Stimulated activated naive B cell treated with anti-CD40 and anti-IgM and Interleukin-4, amounts not matched to agents 10 μg/mL and 1 μg/mL and 100 μg/mL, for 72 hours (primary cell): ENCODE data around the gene RNASE7.

ENCODE experiments used
- ATAC-seq, 2 donors: fragments of 150-1000 bp; cut with Tn5 transposase; replicated peaks; 2 replicates each; pipeline ENCODE4 v1.10.0; 2021; ENCODE audit warnings: moderate library complexity in 1 of 2
- DNase-seq: peaks from one replicate; pipeline ENCODE4 v3.0.0; 2021
- H3K27ac Mint-ChIP-seq: one replicate; pipeline ENCODE4 v1.8.0; 2022; ENCODE audit warnings: mild to moderate bottlenecking, mixed read lengths
- H3K27me3 Mint-ChIP-seq, 2 donors: one replicate each; pipeline ENCODE4 v1.8.0; 2022; ENCODE audit warnings: mixed read lengths in 2 of 2
- H3K36me3 Mint-ChIP-seq, 2 donors: one replicate each; pipeline ENCODE4 v1.8.0; 2022; ENCODE audit warnings: mixed read lengths in 2 of 2, mild to moderate bottlenecking in 1 of 2
- H3K4me1 Mint-ChIP-seq, 2 donors: one replicate each; pipeline ENCODE4 v1.8.0; 2022; ENCODE audit warnings: mixed read lengths in 2 of 2, mild to moderate bottlenecking in 1 of 2
- H3K4me3 Mint-ChIP-seq, 2 donors: one replicate each; pipeline ENCODE4 v1.8.0; 2022; ENCODE audit warnings: mild to moderate bottlenecking in 2 of 2, mixed read lengths in 2 of 2, moderate library complexity in 1 of 2
- H3K9me3 Mint-ChIP-seq, 2 donors: one replicate each; pipeline ENCODE4 v1.8.0; 2022; ENCODE audit warnings: mixed read lengths in 2 of 2, mild to moderate bottlenecking in 1 of 2

RNASE7 gene

DNA sequence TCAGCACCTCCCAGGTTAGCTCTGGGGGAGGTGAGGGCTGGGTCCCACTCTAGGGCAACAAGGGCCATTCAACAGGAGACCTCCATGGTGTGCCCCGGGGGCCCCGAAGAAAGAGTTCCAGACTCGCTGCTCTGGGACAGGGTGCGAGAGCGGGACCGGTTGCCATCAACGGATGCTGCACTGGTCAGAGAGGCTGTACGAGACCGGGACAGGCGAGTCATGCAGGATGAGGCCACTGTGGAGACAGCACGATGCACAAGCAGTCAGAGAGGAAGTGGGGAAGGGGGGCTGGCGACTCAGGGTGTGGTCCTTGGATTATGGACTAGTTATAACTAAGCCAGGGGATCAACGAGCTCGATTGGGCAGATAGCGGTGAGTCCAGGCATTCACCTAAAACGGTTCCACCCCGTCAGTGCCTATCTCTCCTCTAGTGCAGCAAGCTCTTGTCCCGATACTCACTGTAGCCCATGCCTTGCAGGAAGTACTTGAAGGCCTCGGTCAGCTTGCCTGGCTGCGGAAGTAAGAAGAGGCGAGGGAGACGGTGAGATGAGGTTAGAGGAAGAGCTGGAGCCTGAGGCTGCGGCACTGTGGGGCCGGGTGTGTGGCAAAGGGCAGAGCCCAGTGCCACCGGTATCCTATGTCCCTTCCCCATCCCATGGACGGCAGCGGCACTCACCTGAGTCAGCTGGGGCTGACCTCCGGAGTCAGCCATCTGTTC, 24.5 kb upstream of the RNASE7 start:
- Mint-ChIP-seq H3K27ac (no peak overlapping the region), H3K4me1 (peaks cover 0 to 8% of the 10 kb centered on the region in 2 donors), H3K27me3 (peaks cover 22 to 47% of the 10 kb centered on the region in 2 donors), H3K9me3 (no peaks in the 10 kb centered on the region), H3K36me3 (peaks cover 0 to 2% of the 10 kb centered on the region in 2 donors), H3K4me3 (no peak overlapping the region)
- ATAC-seq: no peak
- DNase-seq: no peak

DNA sequence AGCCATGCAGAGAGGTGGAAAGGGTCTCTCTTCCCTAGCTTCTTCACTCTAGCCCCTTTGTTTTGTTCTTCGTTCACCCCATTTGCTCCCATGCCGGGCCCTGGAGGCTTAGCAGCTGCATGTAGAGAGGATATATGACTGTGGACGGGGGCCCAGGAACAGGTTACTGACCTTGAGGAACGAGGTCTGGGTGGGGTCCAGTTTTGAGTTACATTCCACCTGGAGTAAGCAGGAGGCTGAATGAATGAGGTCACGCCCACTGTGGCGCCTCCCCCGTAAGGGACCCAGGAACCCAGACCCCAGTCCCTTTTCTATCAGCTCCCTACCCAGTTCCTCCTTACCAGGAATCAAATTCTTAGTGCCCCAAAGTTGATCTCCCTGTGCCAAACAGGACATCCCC, 23.9 kb upstream of the RNASE7 start:
- peaks cover 0 to 2% of the 10 kb centered on the region in 2 donors for H3K36me3 Mint-ChIP-seq
- ATAC-seq: no peak

DNA sequence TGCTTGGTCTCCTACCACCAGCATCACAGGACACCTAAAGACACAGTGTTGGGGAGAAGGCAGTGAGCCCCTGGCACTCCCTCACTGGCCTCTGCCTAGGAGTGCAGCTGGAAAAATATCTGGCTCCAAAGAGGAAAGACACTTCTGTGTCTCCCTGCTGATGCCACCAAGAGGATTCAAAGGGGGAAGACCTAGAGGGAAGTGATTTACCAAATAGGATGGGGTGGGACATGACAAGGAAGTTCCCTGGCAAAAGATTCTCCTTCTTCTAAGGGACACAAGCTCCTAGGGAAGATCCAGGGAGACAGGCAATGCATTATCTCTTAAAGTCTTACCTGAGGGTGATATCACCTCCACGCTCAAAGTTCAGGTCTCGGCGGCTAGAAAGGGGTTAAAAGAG, 23.4 kb upstream of the RNASE7 start:
- no peak for DNase-seq
- H3K27me3 Mint-ChIP-seq: peaks cover 20 to 50% of the 10 kb centered on the region in 2 donors
- H3K27ac Mint-ChIP-seq: no peak overlapping the region
- peaks cover 4 to 11% of the 10 kb centered on the region in 2 donors for H3K4me1 Mint-ChIP-seq
- no peak for ATAC-seq
- peaks cover 0 to 2% of the 10 kb centered on the region in 2 donors for H3K36me3 Mint-ChIP-seq
- H3K9me3 Mint-ChIP-seq: no peaks in the 10 kb centered on the region
- no peak overlapping the region for H3K4me3 Mint-ChIP-seq

More for the DNA sequence above, 23.9 kb upstream of the RNASE7 start:
- no peak overlapping the region for H3K27ac Mint-ChIP-seq
- peaks cover 21 to 47% of the 10 kb centered on the region in 2 donors for H3K27me3 Mint-ChIP-seq
- no peak for DNase-seq
- H3K4me3 Mint-ChIP-seq: no peak overlapping the region
- H3K4me1 Mint-ChIP-seq: peaks cover 0 to 10% of the 10 kb centered on the region in 2 donors
- no peaks in the 10 kb centered on the region for H3K9me3 Mint-ChIP-seq

DNA sequence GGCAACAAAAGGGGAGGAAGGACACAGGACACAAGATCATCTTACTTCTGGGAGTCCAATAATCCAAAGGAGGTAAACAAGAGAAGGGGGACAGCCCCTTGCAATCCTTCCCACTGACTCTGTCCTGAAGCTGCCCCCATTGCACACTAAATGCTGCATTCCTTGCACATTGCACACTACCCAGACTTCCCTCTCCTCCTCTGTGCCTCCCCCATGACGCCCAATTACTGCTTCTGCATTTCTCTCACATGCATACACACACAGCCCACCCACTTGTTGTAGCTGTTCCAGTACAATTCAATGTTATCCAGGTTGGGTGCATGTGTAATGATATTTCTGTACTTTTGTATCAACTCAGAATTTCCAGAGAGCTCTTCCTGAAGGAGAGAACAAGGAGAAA, 22.8 kb upstream of the RNASE7 start:
- ATAC-seq (no peak), DNase-seq (no peak)
- peaks cover 10 to 17% of the 10 kb centered on the region in 2 donors for H3K4me1 Mint-ChIP-seq
- H3K4me3 Mint-ChIP-seq: no peak overlapping the region
- no peak overlapping the region for H3K27ac Mint-ChIP-seq
- H3K36me3 Mint-ChIP-seq: peaks cover 0 to 2% of the 10 kb centered on the region in 2 donors
- no peaks in the 10 kb centered on the region for H3K9me3 Mint-ChIP-seq
- H3K27me3 Mint-ChIP-seq: peaks cover 15 to 44% of the 10 kb centered on the region in 2 donors

DNA sequence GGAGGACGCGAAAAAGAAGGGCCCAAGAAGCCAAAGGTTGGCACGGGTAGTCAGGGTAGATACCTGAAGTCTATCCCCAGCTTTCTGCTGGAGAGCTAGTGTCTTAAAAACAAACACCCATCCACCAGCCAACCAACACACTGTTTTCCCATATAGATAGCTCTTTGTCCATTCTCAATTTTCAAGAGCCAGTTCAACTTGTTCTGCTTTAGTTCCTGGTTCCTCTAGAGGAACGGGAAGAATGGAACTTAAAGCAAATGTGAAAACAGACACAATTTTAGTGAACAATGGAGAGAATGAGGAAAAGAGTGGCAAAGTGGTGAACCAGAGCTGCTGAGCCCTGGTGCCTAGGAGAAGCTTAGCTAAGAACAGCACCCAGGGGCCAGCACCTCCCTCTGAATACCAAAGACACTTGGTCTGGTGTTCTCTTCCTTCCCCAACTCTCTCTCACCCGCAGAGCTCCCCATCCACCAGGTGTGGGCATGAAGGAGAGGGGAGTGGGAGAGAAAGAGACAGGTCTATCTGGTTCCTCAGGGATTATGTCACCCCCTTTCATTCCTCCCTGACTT, 21.1 kb upstream of the RNASE7 start:
- DNase-seq: no peak
- Mint-ChIP-seq H3K4me1 (peaks cover 18% of the 10 kb centered on the region in 2 donors), H3K27me3 (peaks cover 13 to 44% of the 10 kb centered on the region in 2 donors), H3K27ac (no peak overlapping the region), H3K36me3 (peaks cover 0 to 2% of the 10 kb centered on the region in 2 donors), H3K9me3 (no peaks in the 10 kb centered on the region), H3K4me3 (no peak overlapping the region)
- no peak for ATAC-seq

DNA sequence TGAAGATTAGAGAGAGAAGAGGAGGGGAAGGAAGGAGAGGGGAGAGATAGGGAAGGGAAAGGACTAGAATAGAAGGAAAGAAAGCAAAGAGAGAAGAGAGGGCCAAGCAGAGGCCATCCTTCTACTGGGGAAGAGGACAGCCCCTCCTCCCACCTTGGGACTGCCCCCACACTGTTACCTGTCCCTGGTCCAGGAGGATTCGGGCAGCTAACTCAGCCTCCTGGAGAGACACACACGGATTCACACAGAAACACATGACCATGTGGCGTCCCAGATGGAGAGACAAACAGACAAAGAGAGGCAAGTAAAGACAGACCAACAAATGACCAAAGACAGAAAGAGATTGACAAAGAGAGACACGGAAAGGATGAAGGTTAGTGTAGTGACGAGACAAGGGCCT, 19.5 kb upstream of the RNASE7 start:
- no peak overlapping the region for H3K4me3 Mint-ChIP-seq
- no peak overlapping the region for H3K27ac Mint-ChIP-seq
- peaks cover 18% of the 10 kb centered on the region in 2 donors for H3K4me1 Mint-ChIP-seq
- DNase-seq (no peak), ATAC-seq (no peak)
- no peaks in the 10 kb centered on the region for H3K36me3 Mint-ChIP-seq
- peaks cover 13 to 33% of the 10 kb centered on the region in 2 donors for H3K27me3 Mint-ChIP-seq
- no peaks in the 10 kb centered on the region for H3K9me3 Mint-ChIP-seq

DNA sequence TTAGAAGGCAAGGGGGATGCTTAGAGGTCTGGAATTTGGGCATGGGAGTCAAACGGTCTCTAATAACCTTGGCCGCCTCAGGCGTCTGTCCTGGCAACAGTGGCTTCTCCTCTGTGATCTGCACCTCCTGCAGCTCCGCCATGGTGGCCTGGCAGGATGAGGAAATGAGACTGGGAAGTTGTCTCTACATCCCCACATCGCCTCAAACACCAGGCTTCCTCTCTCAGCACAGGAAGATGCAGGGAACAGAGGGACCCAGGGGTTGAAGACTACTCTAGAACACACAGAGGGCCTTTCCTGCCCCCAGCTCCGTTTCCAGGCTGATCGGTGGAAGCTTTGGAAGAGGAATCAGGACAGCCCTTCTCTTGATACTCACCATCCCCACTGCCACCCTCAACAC, 19.0 kb upstream of the RNASE7 start:
- Mint-ChIP-seq H3K27ac (no peak overlapping the region), H3K4me3 (no peak overlapping the region), H3K4me1 (peaks cover 18% of the 10 kb centered on the region in 2 donors), H3K36me3 (no peaks in the 10 kb centered on the region), H3K9me3 (no peaks in the 10 kb centered on the region), H3K27me3 (peaks cover 13 to 33% of the 10 kb centered on the region in 2 donors)
- no peak for DNase-seq
- ATAC-seq: no peak

DNA sequence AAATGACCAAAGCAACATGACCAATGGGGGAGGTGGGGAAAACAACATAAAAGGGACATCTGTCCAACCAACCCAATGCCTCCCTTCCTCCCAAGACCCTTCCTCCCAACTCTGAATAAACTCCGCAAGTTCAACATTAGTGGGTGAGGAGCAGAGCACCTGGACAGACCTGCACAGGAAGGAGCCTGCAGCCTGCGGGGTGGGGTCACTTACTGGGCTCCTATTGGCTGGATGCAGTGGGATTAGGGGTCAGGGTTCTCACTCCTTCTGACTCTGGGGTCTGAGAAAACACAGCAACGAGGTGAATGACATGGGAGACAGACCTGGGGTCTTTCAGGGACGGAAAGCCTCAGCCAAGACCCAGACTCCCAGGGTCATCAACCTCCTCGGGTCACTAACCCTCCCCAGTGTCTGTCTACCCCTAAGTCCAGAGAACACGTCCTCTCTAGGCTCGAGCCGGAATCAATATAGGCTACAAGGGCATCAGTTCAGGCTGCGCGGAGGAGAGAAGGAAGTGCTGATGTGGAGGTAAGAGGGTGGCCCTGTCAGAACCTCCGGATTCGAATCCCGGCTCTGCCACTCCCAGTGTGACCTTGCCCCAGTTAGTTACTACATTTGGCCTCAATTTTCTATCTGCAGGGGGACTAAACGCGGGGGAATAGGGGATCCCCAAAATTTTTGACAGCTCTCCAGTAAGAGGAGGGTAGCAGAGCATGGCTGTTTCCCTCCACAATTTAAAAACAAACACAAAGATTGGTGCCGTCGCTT, 18.2 kb upstream of the RNASE7 start:
- DNase-seq (no peak), ATAC-seq (peak in 1 of 2 donors; percentile 38)
- no peaks in the 10 kb centered on the region for H3K36me3 Mint-ChIP-seq
- no peaks in the 10 kb centered on the region for H3K9me3 Mint-ChIP-seq
- H3K4me1 Mint-ChIP-seq: peaks cover 18% of the 10 kb centered on the region in 2 donors
- H3K27me3 Mint-ChIP-seq: peaks cover 13 to 33% of the 10 kb centered on the region in 2 donors
- H3K27ac Mint-ChIP-seq: no peak overlapping the region
- peak overlapping the region; percentile 71 to 78 for H3K4me3 Mint-ChIP-seq

DNA sequence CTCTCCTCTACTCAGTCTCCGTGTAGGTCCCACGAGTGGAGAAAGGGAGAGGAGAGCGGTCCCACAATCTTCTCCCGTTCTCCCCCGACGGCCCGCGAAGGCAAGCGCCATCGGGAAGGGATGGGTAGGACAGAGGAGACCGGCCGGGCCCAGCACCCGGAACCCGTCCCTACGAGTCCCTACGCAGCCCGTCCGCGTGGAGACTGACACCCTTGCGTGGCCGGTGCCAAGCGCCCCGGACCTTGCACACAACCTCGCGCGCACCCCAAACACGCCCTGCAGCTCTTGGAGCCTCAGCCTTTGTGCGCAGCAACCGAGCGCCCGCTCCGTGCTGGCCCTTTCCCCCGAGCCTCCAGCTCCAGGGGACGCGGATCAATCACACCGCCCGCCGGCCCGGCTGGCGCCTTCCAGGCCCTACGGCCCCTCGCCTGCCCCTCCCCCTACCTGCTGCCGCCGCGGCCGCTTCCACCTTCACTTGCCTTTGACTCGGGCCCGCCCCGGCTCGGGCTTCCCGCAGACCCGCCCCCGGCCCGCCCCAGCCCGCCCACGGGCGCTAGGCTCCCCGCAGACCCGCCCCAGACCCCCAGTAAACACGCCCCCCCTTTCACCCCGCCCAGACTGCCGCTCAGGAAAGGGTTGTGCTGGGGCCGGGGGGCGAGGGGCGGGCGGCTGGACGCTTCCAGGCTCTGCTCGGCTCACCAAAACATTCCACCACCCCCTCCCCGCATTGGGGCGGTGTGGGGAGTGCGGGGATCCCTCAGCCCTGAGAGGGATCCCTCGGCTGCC, 17.4 kb upstream of the RNASE7 start, which contains the start of gene NDRG2:
Gene NDRG2, minus strand, starts transcription at position 477 of the 786 bp plus-strand sequence. CDS start 1,746 bp downstream, outside the sequence.
- DNase-seq: peak; percentile 23
- H3K4me1 Mint-ChIP-seq: peaks cover 18% of the 10 kb centered on the region in 2 donors
- peaks cover 13 to 26% of the 10 kb centered on the region in 2 donors for H3K27me3 Mint-ChIP-seq
- H3K9me3 Mint-ChIP-seq: no peaks in the 10 kb centered on the region
- H3K27ac Mint-ChIP-seq: peak within 1 kb of the TSS; percentile 42
- ATAC-seq: peak; percentile 79 to 81
- peak within 1 kb of the TSS; percentile 81 to 83 for H3K4me3 Mint-ChIP-seq
- no peaks in the 10 kb centered on the region for H3K36me3 Mint-ChIP-seq

DNA sequence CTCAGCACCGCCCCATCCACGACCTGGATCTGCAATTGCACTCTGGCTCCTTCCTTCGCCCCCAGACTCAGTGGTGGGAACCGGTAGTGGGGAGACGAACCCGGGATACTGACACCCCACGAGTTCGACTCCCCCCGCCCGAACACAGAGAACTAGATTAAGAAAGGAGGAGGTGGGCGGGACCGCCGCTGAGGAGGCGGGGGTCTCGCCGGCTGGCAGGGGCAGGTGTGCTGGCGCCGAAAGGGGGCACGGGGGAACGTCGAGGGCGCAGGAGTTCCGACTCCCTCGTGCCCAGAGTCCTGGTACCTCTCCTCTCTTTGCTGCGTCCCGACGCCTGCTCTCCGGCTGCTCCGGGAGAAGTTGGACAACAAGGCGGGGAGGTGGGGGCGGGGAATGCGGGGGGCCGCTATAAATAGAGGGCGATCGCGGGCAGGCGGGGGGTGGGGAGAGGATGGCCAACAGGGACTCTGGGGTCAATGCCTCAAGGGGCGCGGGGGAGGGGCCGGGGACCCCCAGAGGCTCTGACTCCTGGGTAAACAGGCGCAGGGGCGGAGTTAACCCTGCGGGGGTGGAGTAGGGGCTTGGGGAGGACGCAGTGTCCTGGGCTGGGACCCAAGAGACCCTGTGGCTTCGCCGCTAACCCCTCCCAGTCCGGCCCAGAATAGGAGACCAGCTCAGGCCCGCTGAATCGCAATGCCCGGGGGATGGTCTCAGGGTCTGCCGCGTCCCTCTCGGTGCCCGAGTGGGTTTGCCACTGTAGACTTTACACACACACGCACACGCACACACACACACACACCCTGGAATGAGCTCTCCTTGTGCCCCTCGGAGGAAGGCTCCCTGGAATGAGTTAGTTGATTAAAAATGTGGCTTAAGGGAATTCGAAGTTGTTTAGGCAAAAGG, 16.5 kb upstream of the RNASE7 start:
- H3K36me3 Mint-ChIP-seq: no peaks in the 10 kb centered on the region
- peak overlapping the region; percentile 81 to 83 for H3K4me3 Mint-ChIP-seq
- H3K27ac Mint-ChIP-seq: peak overlapping the region; percentile 42
- H3K4me1 Mint-ChIP-seq: peaks cover 18% of the 10 kb centered on the region in 2 donors
- ATAC-seq (no peak), DNase-seq (no peak)
- H3K9me3 Mint-ChIP-seq: no peaks in the 10 kb centered on the region
- peaks cover 13 to 26% of the 10 kb centered on the region in 2 donors for H3K27me3 Mint-ChIP-seq

DNA sequence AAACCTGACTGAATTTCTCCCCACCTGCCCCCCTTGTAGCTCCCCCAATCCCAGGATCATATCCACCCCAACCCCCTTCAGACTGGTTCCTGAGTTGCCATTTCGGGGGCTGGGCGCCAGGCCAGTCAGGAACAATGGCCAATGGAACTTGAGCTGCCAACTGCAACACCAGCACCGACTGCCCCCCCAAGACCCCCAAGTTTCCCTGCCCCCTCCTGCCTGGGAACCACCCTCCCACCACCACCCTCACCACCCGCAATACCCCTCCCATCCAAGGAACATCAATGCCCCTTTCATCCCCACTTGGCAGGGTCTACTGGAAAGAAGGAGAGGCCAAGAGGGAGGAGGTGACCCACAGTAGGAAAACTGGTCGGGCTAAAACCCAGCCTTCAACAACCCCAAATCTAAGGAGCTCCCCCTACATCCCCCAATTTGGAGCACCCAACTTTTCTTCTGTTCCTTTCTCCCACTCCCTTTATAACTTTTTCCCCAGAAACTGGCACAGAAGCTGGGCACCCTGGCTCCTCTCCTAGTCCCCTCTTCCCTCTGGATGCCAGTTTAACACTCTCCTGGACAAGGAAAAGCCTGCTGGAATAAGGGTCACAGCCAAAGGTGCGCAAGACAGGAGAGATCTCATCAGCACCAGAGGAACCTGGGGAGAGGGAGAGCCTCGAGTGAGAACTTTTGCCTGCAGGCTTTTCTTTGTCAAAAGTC, 15.7 kb upstream of the RNASE7 start:
- DNase-seq: no peak
- Mint-ChIP-seq H3K9me3 (no peaks in the 10 kb centered on the region), H3K4me1 (peaks cover 18% of the 10 kb centered on the region in 2 donors), H3K36me3 (no peaks in the 10 kb centered on the region), H3K4me3 (peak overlapping the region in 1 of 2 donors; percentile 7), H3K27ac (no peak overlapping the region), H3K27me3 (peaks cover 13 to 23% of the 10 kb centered on the region in 2 donors)
- ATAC-seq: no peak

DNA sequence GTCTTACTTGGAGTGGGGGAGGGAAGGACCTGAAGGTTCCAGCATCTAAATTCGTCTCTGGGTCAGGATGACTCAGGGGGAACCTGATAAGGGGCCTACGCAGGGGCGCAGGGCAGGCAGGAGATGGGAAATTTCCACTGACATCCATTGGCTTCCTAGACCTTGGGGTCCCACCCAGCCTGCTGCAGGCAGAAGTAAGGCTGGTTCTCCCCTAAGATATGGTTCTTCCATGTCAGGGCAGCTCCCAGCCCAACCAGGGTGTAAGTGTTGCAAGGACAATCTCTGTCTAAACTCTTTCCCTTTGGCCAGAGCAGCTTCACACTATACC, 15.2 kb upstream of the RNASE7 start:
- ATAC-seq (no peak), DNase-seq (no peak)
- Mint-ChIP-seq H3K9me3 (no peaks in the 10 kb centered on the region), H3K4me3 (no peak overlapping the region), H3K27ac (no peak overlapping the region), H3K4me1 (peaks cover 18% of the 10 kb centered on the region in 2 donors), H3K27me3 (peaks cover 11 to 18% of the 10 kb centered on the region in 2 donors), H3K36me3 (no peaks in the 10 kb centered on the region)

DNA sequence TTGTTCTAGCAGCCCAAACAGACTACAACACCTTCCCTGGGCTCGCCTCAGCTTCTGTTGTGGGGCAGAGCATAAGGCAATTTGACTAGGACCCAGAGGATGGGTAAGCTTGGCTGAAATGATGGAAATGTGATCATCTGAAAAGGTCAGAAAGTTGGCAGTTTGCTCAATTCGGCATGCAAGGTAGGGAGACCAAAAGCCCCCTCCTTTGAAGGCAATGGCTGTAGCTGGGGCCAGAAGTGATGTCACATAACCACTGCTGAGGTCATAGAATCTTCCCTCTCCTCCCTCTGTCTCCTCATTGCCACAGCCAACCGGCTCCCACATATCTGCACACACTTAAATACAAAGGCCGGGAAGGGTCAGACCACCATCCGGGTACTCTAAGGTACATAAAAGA, 12.2 kb upstream of the RNASE7 start, which contains the start of gene TPPP2:
Gene TPPP2, plus strand, starts transcription at position 301 of the 400 bp plus-strand sequence. CDS start 365 bp downstream, outside the sequence.
- H3K4me3 Mint-ChIP-seq: no peak within 1 kb of the TSS
- H3K36me3 Mint-ChIP-seq: no peaks in the 10 kb centered on the region
- peaks cover 14 to 15% of the 10 kb centered on the region in 2 donors for H3K27me3 Mint-ChIP-seq
- ATAC-seq: no peak
- no peaks in the 10 kb centered on the region for H3K9me3 Mint-ChIP-seq
- no peak for DNase-seq
- no peak within 1 kb of the TSS for H3K27ac Mint-ChIP-seq
- H3K4me1 Mint-ChIP-seq: peaks cover 2 to 5% of the 10 kb centered on the region in 2 donors
